ENCODE measurements around the gene ALOX5AP.

The ALOX5AP gene

GRCh38 chr13:30752201-30752797, 17.0 kb downstream of the ALOX5AP start:
- Histone ChIP-seq H3K4me1 (ENCODE audit: low read length) (peaks cover 17% of the 10 kb centered on the region), H3K4me2 (ENCODE audit: low read depth, low read length) (no peak overlapping the region), H3K9me2 (replicated peaks; ENCODE audit: insufficient read depth, low read length) (no peaks in the 10 kb centered on the region), H3K36me3 (replicated peaks; ENCODE audit: insufficient read depth, low read length) (no peaks in the 10 kb centered on the region), H2AFZ (ENCODE audit: low read length) (no peak overlapping the region), H4K20me1 (ENCODE audit: insufficient read depth, low read length) (no peaks in the 10 kb centered on the region), H3K27me3 (replicated peaks; ENCODE audit: insufficient read depth, low read length) (no peaks in the 10 kb centered on the region), H3K9me3 (replicated peaks; ENCODE audit: insufficient read depth, low read length) (no peaks in the 10 kb centered on the region), H3F3A (ENCODE audit: insufficient read depth, low read length) (peaks cover 14% of the 10 kb centered on the region; the same call in 1 of the 2 replicates), H3K27ac (ENCODE audit: low read length) (no peak overlapping the region), H3K79me2 (ENCODE audit: low read length) (no peaks in the 10 kb centered on the region), H3K9ac (ENCODE audit: low read length) (no peak overlapping the region), H3K4me3 (ENCODE audit: low read length) (no peak overlapping the region)
- DNase-seq, result no peak
- TF ChIP-seq CTCF (IDR thresholded peaks at IDR 0.05; ENCODE audit: low read length) (no peak), EZH2 (optimal IDR thresholded peaks at IDR 0.05; ENCODE audit: low read depth, low read length) (no peak), EZH2phosphoT487 (IDR thresholded peaks at IDR 0.05; ENCODE audit: low read length) (no peak)

GRCh38 chr13:30753030-30753616, 17.8 kb downstream of the ALOX5AP start:
- Histone ChIP-seq H3K9me2 (replicated peaks; ENCODE audit: insufficient read depth, low read length) (no peaks in the 10 kb centered on the region), H3K4me3 (ENCODE audit: low read length) (no peak overlapping the region), H3K27ac (ENCODE audit: low read length) (no peak overlapping the region), H3K4me2 (ENCODE audit: low read depth, low read length) (no peak overlapping the region), H3K79me2 (ENCODE audit: low read length) (no peaks in the 10 kb centered on the region), H3K36me3 (replicated peaks; ENCODE audit: insufficient read depth, low read length) (no peaks in the 10 kb centered on the region), H4K20me1 (ENCODE audit: insufficient read depth, low read length) (no peaks in the 10 kb centered on the region), H3K27me3 (replicated peaks; ENCODE audit: insufficient read depth, low read length) (no peaks in the 10 kb centered on the region), H3K9ac (ENCODE audit: low read length) (no peak overlapping the region), H3K4me1 (ENCODE audit: low read length) (peaks cover 17% of the 10 kb centered on the region), H3F3A (ENCODE audit: insufficient read depth, low read length) (peaks cover 14% of the 10 kb centered on the region; the same call in 1 of the 2 replicates), H2AFZ (ENCODE audit: low read length) (no peak overlapping the region), H3K9me3 (replicated peaks; ENCODE audit: insufficient read depth, low read length) (no peaks in the 10 kb centered on the region)
- TF ChIP-seq EZH2 (optimal IDR thresholded peaks at IDR 0.05; ENCODE audit: low read depth, low read length) (no peak), EZH2phosphoT487 (IDR thresholded peaks at IDR 0.05; ENCODE audit: low read length) (no peak)
- DNase-seq, result no peak

- Histone ChIP-seq H3K4me1 (ENCODE audit: low read length) (peaks cover 17% of the 10 kb centered on the region), H3K27ac (ENCODE audit: low read length) (peak overlapping the region; percentile 86), H3K9me3 (replicated peaks; ENCODE audit: insufficient read depth, low read length) (no peaks in the 10 kb centered on the region), H3K36me3 (replicated peaks; ENCODE audit: insufficient read depth, low read length) (no peaks in the 10 kb centered on the region), H3K4me2 (ENCODE audit: low read depth, low read length) (peak overlapping the region; percentile 65), H3K9me2 (replicated peaks; ENCODE audit: insufficient read depth, low read length) (no peaks in the 10 kb centered on the region), H2AFZ (ENCODE audit: low read length) (peak overlapping the region; percentile 61; the same call in 1 of the 2 replicates), H3K4me3 (ENCODE audit: low read length) (peak overlapping the region; percentile 31; the same call in 1 of the 2 replicates), H3K9ac (ENCODE audit: low read length) (peak overlapping the region; percentile 63), H3F3A (ENCODE audit: insufficient read depth, low read length) (peaks cover 14% of the 10 kb centered on the region; the same call in 1 of the 2 replicates), H4K20me1 (ENCODE audit: insufficient read depth, low read length) (no peaks in the 10 kb centered on the region), H3K79me2 (ENCODE audit: low read length) (no peaks in the 10 kb centered on the region), H3K27me3 (replicated peaks; ENCODE audit: insufficient read depth, low read length) (no peaks in the 10 kb centered on the region)
- TF ChIP-seq EZH2phosphoT487 (IDR thresholded peaks at IDR 0.05; ENCODE audit: low read length) (no peak), CTCF (IDR thresholded peaks at IDR 0.05; ENCODE audit: low read length) (no peak), EZH2 (optimal IDR thresholded peaks at IDR 0.05; ENCODE audit: low read depth, low read length) (no peak)
- DNase-seq, result peak; percentile 65
These were observed 20.3 kb downstream of the ALOX5AP start for GRCh38 chr13:30755678-30756077.

All from MM.1S (cell line).